GM13977 (cell line): ENCODE data around the gene LTBR.

Experiments
- DNase-seq: peaks from one replicate; pipeline ENCODE4 v3.0.0; 2012; ENCODE audit warnings: low spot score
- in situ Hi-C: fragments of 300-500 bp; cut with MboI; formaldehyde crosslinking; loops from one replicate; pipeline ENCODE4 v1.12.0; 2022; ENCODE audit warnings: low sequenced_read_pairs, low pct_unique_long_range_greater_than_20kb, mixed read lengths, inconsistent platforms; ENCODE audit not compliant: unreplicated experiment
- TF ChIP-seq, protein P1 (sequence below): IDR thresholded peaks from 2 replicates; pipeline ENCODE4 v1.5.1; 2012; ENCODE audit warnings: mild to moderate bottlenecking, control low read depth; ENCODE audit not compliant: insufficient read depth; ENCODE audit errors: extremely low read depth, missing control alignments

The LTBR gene

DNA sequence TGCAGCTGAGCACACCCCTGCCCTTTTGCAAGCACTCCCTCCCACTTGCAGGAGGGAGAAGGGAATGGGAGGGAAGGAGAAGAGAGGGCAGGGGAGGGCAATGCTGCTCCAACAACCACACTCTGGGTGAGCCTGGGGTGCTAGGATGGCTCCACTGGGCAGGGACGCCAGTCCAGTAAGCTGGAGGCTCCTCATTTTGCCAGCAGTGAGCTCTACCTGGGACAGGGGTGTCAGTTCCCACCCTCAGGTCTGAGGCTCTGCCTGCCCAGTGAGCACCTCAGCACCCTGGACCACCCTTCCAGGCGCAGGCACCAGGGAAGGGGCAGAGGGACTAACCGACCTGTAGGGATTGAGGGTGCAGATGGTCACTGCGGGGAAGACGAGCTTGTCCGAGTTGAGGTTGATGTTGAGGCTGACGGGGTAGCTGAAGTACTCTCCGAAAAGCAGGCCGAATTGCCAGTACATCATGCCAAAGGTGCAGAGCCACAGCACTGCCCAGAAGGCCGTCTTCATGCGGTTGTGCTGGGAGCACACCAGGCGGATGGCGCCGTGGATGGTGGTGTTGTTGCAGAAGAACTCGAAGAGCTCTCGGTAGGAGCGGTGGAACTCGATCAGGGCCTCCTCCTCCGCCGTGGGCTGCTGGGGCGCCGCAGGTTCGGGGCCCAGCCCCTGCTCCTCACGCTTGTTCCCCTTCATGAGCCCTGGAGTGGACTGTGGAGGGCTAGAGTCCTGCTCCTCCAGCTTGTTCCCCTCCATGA, 9.8 kb upstream of the LTBR start:
- TF ChIP-seq, protein P1, sequence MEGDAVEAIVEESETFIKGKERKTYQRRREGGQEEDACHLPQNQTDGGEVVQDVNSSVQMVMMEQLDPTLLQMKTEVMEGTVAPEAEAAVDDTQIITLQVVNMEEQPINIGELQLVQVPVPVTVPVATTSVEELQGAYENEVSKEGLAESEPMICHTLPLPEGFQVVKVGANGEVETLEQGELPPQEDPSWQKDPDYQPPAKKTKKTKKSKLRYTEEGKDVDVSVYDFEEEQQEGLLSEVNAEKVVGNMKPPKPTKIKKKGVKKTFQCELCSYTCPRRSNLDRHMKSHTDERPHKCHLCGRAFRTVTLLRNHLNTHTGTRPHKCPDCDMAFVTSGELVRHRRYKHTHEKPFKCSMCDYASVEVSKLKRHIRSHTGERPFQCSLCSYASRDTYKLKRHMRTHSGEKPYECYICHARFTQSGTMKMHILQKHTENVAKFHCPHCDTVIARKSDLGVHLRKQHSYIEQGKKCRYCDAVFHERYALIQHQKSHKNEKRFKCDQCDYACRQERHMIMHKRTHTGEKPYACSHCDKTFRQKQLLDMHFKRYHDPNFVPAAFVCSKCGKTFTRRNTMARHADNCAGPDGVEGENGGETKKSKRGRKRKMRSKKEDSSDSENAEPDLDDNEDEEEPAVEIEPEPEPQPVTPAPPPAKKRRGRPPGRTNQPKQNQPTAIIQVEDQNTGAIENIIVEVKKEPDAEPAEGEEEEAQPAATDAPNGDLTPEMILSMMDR, result no peak
- DNase-seq, result no peak
- in situ Hi-C loops, result no loop called here

DNA sequence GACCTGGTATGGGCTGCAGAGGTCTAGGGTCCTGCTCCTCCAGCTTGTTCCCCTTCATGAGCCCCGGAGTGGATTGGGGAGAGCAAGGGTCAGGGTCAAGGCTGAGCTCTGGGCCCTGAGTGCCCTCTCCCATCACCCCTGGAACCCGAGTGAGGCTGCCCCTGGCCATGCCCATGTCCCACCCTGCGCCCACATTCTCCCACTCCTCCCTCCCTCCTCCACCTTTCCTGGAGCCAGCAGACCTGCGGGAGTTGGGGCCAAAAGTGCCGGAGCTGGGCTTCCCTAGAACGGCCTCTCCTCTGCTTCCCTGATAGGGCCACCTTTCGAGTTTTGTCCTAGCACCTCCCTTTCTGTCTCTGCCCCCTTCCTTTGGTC, 9.2 kb upstream of the LTBR start:
- TF ChIP-seq, protein P1, result no peak
- DNase-seq, result no peak
- in situ Hi-C loops, result no loop called here

DNA sequence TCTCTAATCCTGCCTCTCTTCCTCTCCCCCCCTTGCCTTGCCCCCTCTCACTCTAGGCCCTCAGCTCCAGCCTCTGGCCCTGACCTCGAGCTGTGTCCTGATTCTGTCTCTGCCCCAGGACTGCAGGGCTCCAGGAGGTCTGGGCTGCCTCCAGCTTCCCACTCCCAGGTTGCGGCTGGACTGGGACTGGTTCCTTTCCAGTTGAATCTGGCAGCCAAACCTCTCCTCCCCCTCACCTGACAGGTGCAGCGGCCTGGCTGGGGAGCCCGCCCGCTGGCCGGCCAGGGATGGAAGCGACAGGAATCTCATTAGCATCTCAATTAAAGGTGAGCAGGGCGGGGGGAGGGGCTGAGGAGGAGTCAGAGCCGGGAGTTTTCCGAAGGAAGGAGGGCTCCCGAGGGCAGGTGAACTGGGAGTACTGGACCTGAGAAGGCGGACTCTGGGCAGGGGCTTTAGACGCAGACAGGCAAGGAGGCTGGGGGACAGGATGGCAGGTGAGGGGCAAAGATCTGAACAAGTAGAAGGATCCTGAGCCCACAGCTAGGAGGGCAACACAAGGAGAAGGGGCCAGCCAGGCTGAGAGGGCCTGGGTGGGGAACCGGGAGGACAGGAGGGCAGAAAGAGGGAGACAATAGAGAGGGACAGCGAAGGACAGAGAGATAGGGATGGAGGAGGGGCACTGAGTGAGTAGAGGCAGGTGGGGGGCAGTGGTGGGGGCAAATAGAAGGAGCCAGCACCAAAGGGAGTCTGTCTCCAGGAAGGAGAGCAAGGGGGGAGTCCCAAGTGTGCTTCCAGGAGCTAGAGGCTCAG, 8.5 kb upstream of the LTBR start, which contains the start of gene SCNN1A:
TSS of gene SCNN1A (minus strand) at position 295 of the 810 bp plus-strand sequence. CDS start 780 bp downstream, outside the sequence.
- DNase-seq, result no peak
- in situ Hi-C loops, result no loop called here
- TF ChIP-seq, protein P1, result no peak

DNA sequence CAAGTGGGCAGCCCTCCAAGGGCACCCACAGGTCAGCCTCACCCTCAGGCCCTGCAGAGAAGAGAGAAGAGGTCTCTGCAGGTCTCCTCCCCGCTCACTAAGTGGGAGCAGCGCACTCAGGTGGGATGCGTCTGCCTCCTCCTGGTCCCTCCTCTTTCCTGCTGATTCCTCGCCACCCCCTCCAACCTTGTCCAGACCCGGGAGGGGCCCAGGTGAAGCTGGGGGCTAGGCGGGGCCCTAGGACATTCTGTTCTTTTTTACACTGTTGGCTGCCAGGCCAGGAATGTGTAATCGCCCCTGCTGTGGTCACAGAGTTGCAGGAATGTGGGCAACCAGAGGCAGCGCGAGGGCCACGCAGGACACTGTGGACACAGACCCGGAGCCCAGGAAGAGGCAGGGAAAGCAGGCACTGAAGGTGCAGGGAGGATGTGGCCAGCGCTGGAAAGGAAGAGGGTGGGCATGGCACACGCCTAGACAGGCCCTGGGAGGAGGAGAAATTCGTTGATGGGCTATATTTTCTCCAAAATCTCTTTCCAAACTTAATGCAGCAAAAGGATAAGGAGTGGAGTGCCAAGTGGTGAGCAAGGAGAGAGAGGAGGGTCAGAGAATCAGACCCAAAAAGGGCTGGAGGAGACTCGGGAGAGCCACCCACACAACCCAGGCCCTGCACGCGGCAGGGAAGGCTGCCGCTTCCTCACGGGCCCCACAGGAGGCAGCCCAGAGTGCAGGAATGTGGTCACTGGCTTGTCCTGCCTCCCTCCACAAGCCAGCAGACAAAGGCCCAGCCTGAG, 7.7 kb upstream of the LTBR start:
- in situ Hi-C loops, result no loop called here
- no peak for DNase-seq
- TF ChIP-seq, protein P1, result no peak

DNA sequence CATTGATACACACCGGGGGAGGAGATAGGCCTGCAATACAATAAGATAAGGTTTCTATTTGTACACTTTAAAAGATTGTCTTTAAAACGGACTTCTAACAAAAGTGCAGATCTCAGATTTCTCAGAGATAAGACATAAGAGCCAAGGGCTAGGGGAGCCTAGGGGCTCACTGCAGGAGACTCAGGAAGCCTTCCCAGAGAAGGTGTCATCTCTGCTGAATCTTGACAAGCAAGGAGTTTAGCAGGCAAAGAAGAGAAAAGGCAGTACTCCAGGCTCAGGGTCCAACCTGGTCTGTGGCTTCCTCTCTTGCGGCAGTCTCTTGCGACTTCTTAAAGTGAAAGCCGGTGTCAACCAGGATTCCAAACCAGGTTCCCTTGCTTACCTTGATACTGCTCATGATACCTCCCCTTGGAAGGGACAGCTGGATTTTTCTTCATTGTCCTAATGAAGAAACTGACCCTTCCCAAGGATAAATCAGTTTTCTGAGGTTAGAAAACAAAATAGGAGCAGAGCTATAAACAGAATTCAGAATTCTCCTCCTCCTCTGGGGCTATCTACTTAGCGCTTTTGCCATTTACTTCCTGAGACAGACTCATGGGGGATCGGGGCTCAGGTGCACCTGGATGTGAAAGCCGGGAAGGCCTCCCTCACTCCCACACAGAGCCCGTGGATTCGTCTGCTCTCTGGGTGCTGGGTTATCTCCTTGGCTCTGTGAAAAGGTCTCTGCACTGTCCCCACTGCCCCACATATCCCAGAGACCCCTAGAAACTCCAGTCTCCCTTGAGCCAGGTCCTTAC, 6.9 kb upstream of the LTBR start:
- TF ChIP-seq, protein P1, result no peak
- no peak for DNase-seq
- in situ Hi-C loops, result no loop called here

DNA sequence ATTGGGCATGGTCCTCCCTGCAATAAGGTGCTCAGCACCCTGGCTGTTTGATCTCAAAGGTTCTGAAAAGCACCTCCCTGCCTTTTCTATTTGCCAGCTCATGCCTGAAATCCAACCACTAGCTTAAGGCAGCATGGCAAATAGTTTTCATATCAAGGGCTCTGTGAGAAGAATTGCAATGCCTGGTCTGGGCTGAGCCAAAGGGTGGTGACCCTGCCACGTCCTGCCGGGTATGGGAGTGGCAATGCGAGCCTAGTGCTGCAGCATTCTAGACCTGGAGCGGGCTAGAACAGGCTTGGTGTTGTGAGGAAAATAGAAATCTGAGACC, 6.3 kb upstream of the LTBR start:
- no peak for DNase-seq
- in situ Hi-C loops, result no loop called here
- TF ChIP-seq, protein P1, result no peak
